ENCODE data around the gene CDKL5.

CDKL5 gene

DNA sequence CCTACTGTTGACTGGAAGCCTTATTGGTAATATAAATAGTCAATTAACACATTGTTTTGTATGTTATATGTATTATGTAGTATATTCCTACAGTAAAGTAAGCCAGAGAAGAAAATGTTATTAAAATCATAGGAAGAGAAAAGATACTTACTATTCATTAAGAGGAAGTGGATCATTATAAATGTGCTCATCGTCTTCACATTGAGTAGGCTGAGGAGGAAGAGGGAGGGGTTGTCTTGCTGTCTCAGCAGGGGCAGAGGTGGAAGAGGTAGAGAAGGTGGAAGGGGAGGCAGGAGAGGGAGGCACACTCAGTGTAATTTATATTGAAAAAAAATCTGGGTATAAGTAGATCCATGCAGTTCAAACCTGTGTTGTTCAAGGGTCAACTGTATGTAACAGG lies 10.6 kb downstream of the CDKL5 start:
- no peak overlapping the region for H3K9ac ChIP-seq (ENCODE audit: low read depth, low read length, poor library complexity, severe bottlenecking)
- no peaks in the 10 kb centered on the region for H3K79me2 ChIP-seq (ENCODE audit: insufficient read depth, low read length)
- TF ChIP-seq EZH2phosphoT487 (IDR thresholded peaks at IDR 0.05; ENCODE audit: borderline replicate concordance), result no peak
- TF ChIP-seq, protein P1, sequence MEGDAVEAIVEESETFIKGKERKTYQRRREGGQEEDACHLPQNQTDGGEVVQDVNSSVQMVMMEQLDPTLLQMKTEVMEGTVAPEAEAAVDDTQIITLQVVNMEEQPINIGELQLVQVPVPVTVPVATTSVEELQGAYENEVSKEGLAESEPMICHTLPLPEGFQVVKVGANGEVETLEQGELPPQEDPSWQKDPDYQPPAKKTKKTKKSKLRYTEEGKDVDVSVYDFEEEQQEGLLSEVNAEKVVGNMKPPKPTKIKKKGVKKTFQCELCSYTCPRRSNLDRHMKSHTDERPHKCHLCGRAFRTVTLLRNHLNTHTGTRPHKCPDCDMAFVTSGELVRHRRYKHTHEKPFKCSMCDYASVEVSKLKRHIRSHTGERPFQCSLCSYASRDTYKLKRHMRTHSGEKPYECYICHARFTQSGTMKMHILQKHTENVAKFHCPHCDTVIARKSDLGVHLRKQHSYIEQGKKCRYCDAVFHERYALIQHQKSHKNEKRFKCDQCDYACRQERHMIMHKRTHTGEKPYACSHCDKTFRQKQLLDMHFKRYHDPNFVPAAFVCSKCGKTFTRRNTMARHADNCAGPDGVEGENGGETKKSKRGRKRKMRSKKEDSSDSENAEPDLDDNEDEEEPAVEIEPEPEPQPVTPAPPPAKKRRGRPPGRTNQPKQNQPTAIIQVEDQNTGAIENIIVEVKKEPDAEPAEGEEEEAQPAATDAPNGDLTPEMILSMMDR (conservative IDR thresholded peaks at IDR 0.05; ENCODE audit: low read length), result no peak

DNA sequence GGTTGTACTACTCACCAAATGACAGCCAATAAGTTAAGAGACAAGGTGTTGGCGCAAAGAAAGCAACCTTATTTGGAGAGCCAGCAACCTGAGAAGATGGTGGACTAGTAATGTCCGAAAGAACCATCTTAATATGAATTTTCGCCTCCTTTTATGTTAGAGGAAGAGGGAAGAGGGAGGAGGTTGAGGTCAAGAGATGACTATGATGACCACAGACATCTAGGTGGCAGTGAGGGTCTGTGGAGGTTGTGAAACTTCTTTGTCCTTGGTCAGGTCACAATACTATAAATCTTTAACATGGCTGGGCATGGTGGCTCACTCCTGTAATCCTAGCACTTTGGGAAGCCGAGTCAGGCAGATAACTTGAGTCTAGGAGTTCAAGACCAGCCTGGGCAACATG lies 15.4 kb downstream of the CDKL5 start:
- Histone ChIP-seq H3K9me3 (ENCODE audit: insufficient read depth, low read depth, low read length) (no peaks in the 10 kb centered on the region), H3K79me2 (ENCODE audit: insufficient read depth, low read length) (no peaks in the 10 kb centered on the region), H3K27me3 (ENCODE audit: insufficient read depth, low read length, poor library complexity, severe bottlenecking) (no peaks in the 10 kb centered on the region), H3K4me1 (ENCODE audit: insufficient read depth, low read length, poor library complexity, severe bottlenecking) (peaks cover 3% of the 10 kb centered on the region), H3K9me2 (replicated peaks; ENCODE audit: low read depth, low read length) (no peaks in the 10 kb centered on the region), H3F3A (ENCODE audit: low read depth) (no peaks in the 10 kb centered on the region), H3K36me3 (ENCODE audit: insufficient read depth, low read length) (no peaks in the 10 kb centered on the region), H3K9ac (ENCODE audit: low read depth, low read length, poor library complexity, severe bottlenecking) (no peak overlapping the region), H3K4me3 (ENCODE audit: low read length, poor library complexity, severe bottlenecking) (no peak overlapping the region), H2AFZ (ENCODE audit: low read length) (no peak overlapping the region), H3K4me2 (ENCODE audit: low read depth, low read length, poor library complexity, severe bottlenecking) (no peak overlapping the region), H4K20me1 (ENCODE audit: insufficient read depth, low read length, poor library complexity, severe bottlenecking) (no peaks in the 10 kb centered on the region)
- no peak for TF ChIP-seq EZH2phosphoT487 (IDR thresholded peaks at IDR 0.05; ENCODE audit: borderline replicate concordance)
- TF ChIP-seq, protein P1 (conservative IDR thresholded peaks at IDR 0.05; ENCODE audit: low read length), result no peak

More for the DNA sequence above, 10.6 kb downstream of the CDKL5 start:
- Histone ChIP-seq H3K36me3 (ENCODE audit: insufficient read depth, low read length) (no peaks in the 10 kb centered on the region), H3K4me2 (ENCODE audit: low read depth, low read length, poor library complexity, severe bottlenecking) (no peak overlapping the region), H3K9me2 (replicated peaks; ENCODE audit: low read depth, low read length) (no peaks in the 10 kb centered on the region), H3F3A (ENCODE audit: low read depth) (no peaks in the 10 kb centered on the region), H2AFZ (ENCODE audit: low read length) (no peak overlapping the region), H3K9me3 (ENCODE audit: insufficient read depth, low read depth, low read length) (no peaks in the 10 kb centered on the region), H4K20me1 (ENCODE audit: insufficient read depth, low read length, poor library complexity, severe bottlenecking) (no peaks in the 10 kb centered on the region), H3K4me3 (ENCODE audit: low read length, poor library complexity, severe bottlenecking) (no peak overlapping the region), H3K4me1 (ENCODE audit: insufficient read depth, low read length, poor library complexity, severe bottlenecking) (no peaks in the 10 kb centered on the region), H3K27me3 (ENCODE audit: insufficient read depth, low read length, poor library complexity, severe bottlenecking) (no peaks in the 10 kb centered on the region)

- Histone ChIP-seq H2AFZ (ENCODE audit: low read length) (no peak overlapping the region), H3K36me3 (ENCODE audit: insufficient read depth, low read length) (no peaks in the 10 kb centered on the region), H3K27me3 (ENCODE audit: insufficient read depth, low read length, poor library complexity, severe bottlenecking) (no peaks in the 10 kb centered on the region), H3K4me3 (ENCODE audit: low read length, poor library complexity, severe bottlenecking) (no peak overlapping the region), H3K79me2 (ENCODE audit: insufficient read depth, low read length) (no peaks in the 10 kb centered on the region), H3K4me2 (ENCODE audit: low read depth, low read length, poor library complexity, severe bottlenecking) (no peak overlapping the region), H3K9me2 (replicated peaks; ENCODE audit: low read depth, low read length) (no peaks in the 10 kb centered on the region), H4K20me1 (ENCODE audit: insufficient read depth, low read length, poor library complexity, severe bottlenecking) (no peaks in the 10 kb centered on the region), H3K9ac (ENCODE audit: low read depth, low read length, poor library complexity, severe bottlenecking) (no peak overlapping the region), H3K4me1 (ENCODE audit: insufficient read depth, low read length, poor library complexity, severe bottlenecking) (peaks cover 3% of the 10 kb centered on the region), H3K9me3 (ENCODE audit: insufficient read depth, low read depth, low read length) (no peaks in the 10 kb centered on the region), H3F3A (ENCODE audit: low read depth) (no peaks in the 10 kb centered on the region)
- TF ChIP-seq, protein P1 (conservative IDR thresholded peaks at IDR 0.05; ENCODE audit: low read length), result no peak
- TF ChIP-seq EZH2phosphoT487 (IDR thresholded peaks at IDR 0.05; ENCODE audit: borderline replicate concordance), result no peak
Measured at GRCh38 chrX:18441780-18442367, 16.5 kb downstream of the CDKL5 start.
